ENCODE data around the gene KCNA5.

GRCh38 chr12:5022025-5022424, 21.7 kb upstream of the KCNA5 start:
- no peak for TF ChIP-seq CTCF (IDR thresholded peaks at IDR 0.05; ENCODE audit: insufficient read depth, low read length)
- TF ChIP-seq POLR2AphosphoS5 (IDR thresholded peaks at IDR 0.05; ENCODE audit: low read depth): no peak

Data from HL-60 (cell line).